Measurements from ENCODE around the gene HADH. TPM values are rescaled to one million over a fixed set of nuclear protein-coding genes. Genes with fewer than 3 reads are reported as not detected.

Gene HADH
- total and polyA plus RNA-seq, 4 donors, result 37.6 to 43.9 (median 40.6) TPM

GRCh38 chr4:107988763-107989035 is 990 bp upstream of the HADH start:
- 61 to 79% methylated on average over 5 of the region's 5 CpGs for WGBS, 2 donors
- H3K9me3 ChIP-seq (ENCODE audit: control insufficient read depth in 4 of 4, insufficient read depth in 3 of 4, low read length in 3 of 4), result no peaks in the 10 kb centered on the region
- DNase-seq, result peak in 2 of 3 donors; percentile 22 to 23
- H3K36me3 ChIP-seq (ENCODE audit: control insufficient read depth in 4 of 4, insufficient read depth in 4 of 4, low read length in 4 of 4), result peaks cover 0 to 3% (median 0%) of the 10 kb centered on the region in 4 donors
- peaks cover 2 to 34% (median 11%) of the 10 kb centered on the region in 5 donors for H3K4me1 ChIP-seq (ENCODE audit: control insufficient read depth in 5 of 5, insufficient read depth in 5 of 5, low read length in 5 of 5)
- ATAC-seq (ENCODE audit: insufficient read depth, low FRiP score), result no peak
- H3K4me3 ChIP-seq, result no peak overlapping the region
- no peak for TF ChIP-seq CTCF (IDR thresholded peaks at IDR 0.05; ENCODE audit: control extremely low read depth, extremely low read depth)
- H3K27me3 ChIP-seq (ENCODE audit: control insufficient read depth in 3 of 3, insufficient read depth in 3 of 3, low read length in 2 of 3), result no peaks in the 10 kb centered on the region
- H3K9ac ChIP-seq (ENCODE audit: insufficient read depth in 1 of 2, low read length in 2 of 2), result no peak overlapping the region
- peak overlapping the region in 1 of 2 donors; percentile 88 for H3K27ac ChIP-seq (ENCODE audit: low read depth in 1 of 2, low read length in 1 of 2)

- Histone ChIP-seq H3K27ac (ENCODE audit: low read depth in 1 of 2, low read length in 1 of 2) (peak overlapping the region; percentile 88 to 97), H3K36me3 (ENCODE audit: control insufficient read depth in 4 of 4, insufficient read depth in 4 of 4, low read length in 4 of 4) (peaks cover 0 to 3% (median 0%) of the 10 kb centered on the region in 4 donors), H3K9ac (ENCODE audit: insufficient read depth in 1 of 2, low read length in 2 of 2) (peak overlapping the region in 1 of 2 donors; percentile 78), H3K27me3 (ENCODE audit: control insufficient read depth in 3 of 3, insufficient read depth in 3 of 3, low read length in 2 of 3) (no peaks in the 10 kb centered on the region), H3K9me3 (ENCODE audit: control insufficient read depth in 4 of 4, insufficient read depth in 3 of 4, low read length in 3 of 4) (no peaks in the 10 kb centered on the region), H3K4me1 (ENCODE audit: control insufficient read depth in 5 of 5, insufficient read depth in 5 of 5, low read length in 5 of 5) (peaks cover 2 to 38% (median 11%) of the 10 kb centered on the region in 5 donors), H3K4me3 (peak overlapping the region; percentile 45)
- DNase-seq, result no peak
- WGBS, 2 donors, result 7 to 11% methylated on average over 8 of the region's 8 CpGs
- ATAC-seq (ENCODE audit: insufficient read depth, low FRiP score), result peak; percentile 6
- no peak for TF ChIP-seq CTCF (IDR thresholded peaks at IDR 0.05; ENCODE audit: control extremely low read depth, extremely low read depth)
Measured at GRCh38 chr4:107989162-107989536, 540 bp upstream of the HADH start.

GRCh38 chr4:107991945-107992630 is 2.4 kb downstream of the HADH start:
- H3K27me3 ChIP-seq (ENCODE audit: control insufficient read depth in 3 of 3, insufficient read depth in 3 of 3, low read length in 2 of 3), result no peaks in the 10 kb centered on the region
- peak in 2 of 3 donors; percentile 73 to 78 for DNase-seq
- peak overlapping the region in 1 of 2 donors; percentile 71 for H3K27ac ChIP-seq (ENCODE audit: low read depth in 1 of 2, low read length in 1 of 2)
- H3K4me3 ChIP-seq, result no peak overlapping the region
- H3K4me1 ChIP-seq (ENCODE audit: control insufficient read depth in 5 of 5, insufficient read depth in 5 of 5, low read length in 5 of 5), result peaks cover 3 to 39% (median 11%) of the 10 kb centered on the region in 5 donors
- WGBS, 2 donors, result 65 to 74% methylated on average over 3 of the region's 3 CpGs
- ATAC-seq (ENCODE audit: insufficient read depth, low FRiP score), result no peak
- peak overlapping the region in 1 of 2 donors; percentile 59 for H3K9ac ChIP-seq (ENCODE audit: insufficient read depth in 1 of 2, low read length in 2 of 2)
- peaks cover 0 to 3% (median 1%) of the 10 kb centered on the region in 4 donors for H3K36me3 ChIP-seq (ENCODE audit: control insufficient read depth in 4 of 4, insufficient read depth in 4 of 4, low read length in 4 of 4)
- no peak for TF ChIP-seq CTCF (IDR thresholded peaks at IDR 0.05; ENCODE audit: control extremely low read depth, extremely low read depth)
- no peaks in the 10 kb centered on the region for H3K9me3 ChIP-seq (ENCODE audit: control insufficient read depth in 4 of 4, insufficient read depth in 3 of 4, low read length in 3 of 4)
